ENCODE data around the gene PIM3.
"Not testable (repeated sequence)": the region's sequence is repeated elsewhere in the genome, so short reads cannot be mapped to it uniquely, and the experiment has no call there.

The PIM3 gene

DNA sequence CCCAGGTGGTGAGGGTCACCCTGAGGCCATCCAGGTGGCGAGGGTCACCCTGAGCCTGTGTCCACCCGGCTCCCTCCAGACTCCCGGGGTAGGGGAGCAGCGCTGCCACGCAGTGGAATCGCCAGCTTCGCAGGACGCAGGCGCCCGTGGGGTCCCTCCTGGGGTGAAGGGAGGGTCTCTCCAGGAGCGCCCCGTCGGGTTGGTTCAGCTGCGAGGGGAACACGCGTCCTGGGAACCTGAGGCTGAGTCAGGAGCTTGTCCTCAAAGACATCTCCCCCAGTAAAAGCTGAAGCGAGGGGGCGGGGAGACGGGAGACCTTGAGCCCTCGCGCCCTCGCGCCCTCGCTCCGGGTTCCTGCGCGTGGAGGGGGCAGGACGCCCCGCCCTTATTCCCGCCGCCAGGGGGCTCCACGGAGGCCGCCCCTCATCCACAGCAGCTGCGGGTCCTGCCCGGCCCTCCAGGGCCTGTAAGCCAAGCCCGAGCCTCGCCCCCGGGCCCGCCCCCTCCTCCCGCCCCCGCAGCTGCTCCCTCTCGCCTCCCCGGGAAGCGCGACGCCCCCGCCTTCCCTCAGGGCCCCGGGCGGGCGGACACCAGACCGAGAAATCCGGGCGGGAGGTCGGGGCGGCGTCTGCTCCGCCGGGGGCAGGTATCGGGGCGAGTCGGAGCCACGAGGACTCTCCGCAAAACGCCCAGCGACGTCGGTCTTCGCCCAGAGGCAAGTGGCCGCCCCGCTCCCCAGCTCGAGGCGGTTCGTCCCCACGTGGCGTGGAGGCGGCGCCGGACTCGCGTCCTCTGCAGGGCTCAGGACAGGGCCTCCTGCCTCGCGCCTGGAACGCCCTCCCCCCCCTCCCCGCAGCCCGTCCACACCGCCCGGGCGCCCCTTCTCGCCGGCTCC is 22.8 kb downstream of the PIM3 start:
- DNase-seq (ENCODE audit: low read depth in 2 of 2): no peak

DNA sequence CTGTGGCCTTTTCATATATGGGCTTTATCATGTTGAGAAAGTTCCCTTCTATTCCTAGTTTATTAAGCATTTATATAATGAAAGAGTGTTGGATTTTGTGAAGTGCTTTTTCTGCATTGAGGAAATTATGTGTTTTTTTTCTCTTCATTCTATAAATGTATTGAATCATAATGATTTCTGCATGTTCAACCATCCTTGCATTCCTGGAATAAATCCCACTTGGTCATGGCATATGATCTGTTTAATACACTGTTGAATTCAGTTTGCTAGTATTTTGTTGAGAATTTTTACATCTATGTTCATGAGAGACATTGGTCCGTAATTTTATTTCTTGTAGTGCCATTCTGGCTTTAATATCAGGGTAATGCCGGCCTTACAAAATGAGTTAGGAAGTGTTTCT is 25.8 kb downstream of the PIM3 start:
- DNase-seq (ENCODE audit: low read depth in 2 of 2): no peak

DNA sequence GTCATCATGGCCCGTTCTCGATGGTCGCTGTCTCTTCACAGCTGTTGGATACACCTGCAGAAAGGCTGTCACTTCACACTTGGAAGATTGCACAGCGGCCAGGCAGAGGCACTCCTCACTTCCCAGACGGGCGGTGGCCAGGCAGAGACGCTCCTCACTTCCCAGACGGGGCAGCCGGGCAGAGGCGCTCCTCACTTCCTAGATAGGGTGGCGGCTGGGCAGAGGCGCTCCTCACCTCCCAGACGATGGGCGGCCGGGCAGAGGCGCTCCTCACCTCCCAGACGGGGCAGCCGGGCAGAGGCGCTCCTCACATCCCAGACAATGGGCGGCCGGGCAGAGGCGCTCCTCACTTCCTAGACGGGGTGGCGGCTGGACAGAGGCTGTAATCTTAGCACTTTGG is 29.3 kb downstream of the PIM3 start:
- DNase-seq (ENCODE audit: low read depth in 2 of 2): not testable (repeated sequence)

DNA sequence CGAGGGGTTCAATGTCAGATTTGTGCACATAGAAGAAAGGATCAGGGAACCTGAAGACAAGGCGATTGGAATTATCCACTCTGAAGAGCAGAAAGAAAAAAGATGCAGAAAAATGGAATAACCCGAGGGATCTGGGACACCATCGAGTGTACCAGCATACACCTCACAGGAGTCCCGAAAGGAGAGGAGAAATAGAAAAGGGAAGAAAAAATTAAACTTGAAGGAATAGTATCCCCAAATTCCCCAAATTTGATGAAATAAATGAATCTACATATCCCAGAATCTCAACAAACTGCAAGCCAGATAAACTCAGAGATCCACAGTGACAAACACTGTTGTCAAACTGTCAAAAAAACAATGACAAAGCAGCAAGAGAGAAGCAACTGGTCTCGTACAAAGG is 30.6 kb downstream of the PIM3 start:
- DNase-seq (ENCODE audit: low read depth in 2 of 2): no peak

DNA sequence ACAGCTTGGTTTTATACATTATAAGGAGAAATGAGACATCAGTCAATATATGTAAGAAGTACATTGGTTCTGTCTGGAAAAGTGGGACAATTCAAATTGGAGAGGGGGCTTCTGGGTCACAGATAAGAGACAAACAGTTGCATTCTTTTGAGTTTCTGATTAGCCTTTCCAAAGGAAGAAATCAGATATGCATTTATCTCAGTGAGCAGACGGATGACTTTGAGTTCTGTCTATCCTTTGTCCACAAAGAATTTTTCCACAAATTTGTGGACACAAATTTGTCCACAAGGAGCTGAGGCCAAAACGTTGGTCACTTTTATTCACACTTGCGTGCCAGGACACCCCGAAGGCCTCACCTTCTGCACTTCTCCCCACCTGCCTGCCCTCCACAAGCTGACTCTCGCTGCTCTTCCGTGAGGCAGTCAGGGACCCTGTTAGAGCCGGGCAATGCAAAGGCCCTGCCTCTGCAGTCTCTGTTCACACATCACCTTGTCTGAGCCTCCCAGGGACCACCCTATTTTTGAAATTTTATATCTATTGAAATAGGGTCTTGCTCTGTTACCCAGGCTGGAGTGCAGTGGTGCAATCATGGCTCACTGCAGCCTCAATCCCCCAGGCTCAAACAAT is 31.4 kb downstream of the PIM3 start:
- DNase-seq (ENCODE audit: low read depth in 2 of 2): no peak

DNA sequence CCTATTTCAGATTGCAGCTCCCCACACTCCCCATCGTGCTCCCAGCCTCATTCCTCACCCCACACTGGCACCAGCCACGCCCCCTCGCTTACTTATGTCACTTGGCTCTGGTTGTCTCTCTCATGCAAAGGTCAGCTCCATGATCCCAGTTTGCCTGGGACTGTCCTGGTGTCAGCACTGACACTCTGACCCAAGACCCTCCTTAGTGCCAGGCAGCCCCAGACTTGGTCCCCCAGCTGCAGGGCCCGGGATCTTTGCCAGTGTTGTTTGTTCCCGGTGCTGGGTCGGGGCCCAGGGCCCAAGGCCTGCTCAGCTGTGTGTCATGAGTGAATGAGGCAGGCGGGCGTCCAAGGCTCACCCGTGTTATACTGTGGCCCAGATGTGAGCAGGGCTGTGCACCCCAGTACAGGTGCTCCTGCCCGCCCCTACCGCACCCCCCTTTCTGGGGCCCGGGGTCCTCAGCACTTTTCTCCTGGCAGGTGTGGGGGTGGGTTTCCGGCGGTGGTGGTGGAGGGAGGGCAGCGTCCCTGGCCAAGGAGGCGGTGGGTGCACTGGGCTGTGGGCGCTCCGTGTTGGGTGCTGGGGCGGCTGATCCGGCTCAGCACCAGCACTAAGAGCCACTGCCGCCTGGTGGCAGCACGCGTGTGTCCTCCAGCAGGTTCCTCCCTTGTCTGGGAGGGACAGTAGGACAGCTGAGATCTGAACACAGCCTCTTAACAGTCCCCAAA is 32.5 kb downstream of the PIM3 start:
- peak in 1 of 2 experiments; percentile 68 for DNase-seq (ENCODE audit: low read depth in 2 of 2)

DNA sequence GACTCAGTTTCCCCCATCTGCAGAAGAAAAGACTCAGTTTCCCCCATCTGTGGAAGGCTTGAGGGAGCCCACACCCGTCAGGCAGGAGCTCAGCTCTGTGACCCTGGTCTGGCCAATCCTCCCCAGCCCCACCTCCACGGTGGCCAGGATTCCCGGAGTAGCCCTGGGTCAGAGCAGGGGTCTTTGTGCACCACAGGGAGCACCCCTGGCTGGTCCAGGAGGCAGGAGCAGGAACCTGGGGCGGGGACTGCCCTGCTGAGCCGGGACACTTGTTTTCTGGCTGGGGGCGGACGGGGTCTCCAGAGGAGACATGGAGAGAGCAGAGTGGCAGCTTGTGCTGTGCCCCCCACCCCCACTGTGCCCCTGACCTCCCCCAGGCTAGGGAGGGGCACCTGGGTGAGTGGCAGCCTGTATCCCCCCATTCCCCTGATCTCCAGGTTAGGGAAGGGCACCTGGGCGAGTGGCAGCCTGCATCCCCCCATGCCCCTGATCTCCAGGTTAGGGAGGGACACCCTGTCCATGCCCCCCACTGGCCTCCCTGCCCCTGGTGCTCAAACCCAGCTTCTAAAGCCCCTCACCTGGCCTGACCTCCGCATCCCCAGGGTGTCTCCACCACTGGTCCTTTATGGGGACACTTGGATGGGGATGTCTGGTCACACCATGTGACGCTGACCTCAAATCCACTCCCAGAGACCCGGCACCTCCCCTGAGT is 33.2 kb downstream of the PIM3 start:
- DNase-seq (ENCODE audit: low read depth in 2 of 2): no peak

DNA sequence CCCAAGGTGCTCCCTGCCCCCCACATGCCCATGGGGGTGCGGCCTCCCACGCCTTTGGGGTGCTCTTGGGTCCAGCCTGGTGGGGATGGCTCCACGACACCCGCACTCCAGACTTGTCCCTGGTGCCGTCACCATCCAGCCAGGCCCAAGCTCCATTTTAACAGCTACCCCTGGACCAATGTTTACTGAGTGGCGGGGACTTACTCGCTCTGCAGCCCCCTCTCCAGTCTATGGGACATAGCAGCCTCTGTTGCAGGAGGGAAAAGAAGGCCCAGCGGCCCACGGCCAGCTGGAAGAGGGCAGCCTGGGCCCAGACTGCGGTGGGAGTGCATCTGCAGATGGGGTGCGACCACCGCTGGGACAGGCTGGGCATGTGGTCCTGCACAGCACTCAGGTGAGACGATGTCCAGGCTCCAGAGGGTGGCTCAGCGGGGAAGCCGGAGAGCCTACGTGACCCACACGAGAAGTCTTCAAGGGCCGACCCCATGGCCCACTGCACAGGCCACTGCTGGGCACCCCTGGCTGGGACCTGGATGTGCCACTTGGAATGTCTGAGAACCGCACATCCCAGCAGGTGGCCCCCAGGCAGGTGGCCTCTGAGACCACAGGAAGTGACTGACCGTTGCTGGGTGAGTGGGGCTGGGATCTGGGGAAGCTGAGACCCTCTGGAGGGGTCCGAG is 33.9 kb downstream of the PIM3 start:
- no peak for DNase-seq (ENCODE audit: low read depth in 2 of 2)

DNA sequence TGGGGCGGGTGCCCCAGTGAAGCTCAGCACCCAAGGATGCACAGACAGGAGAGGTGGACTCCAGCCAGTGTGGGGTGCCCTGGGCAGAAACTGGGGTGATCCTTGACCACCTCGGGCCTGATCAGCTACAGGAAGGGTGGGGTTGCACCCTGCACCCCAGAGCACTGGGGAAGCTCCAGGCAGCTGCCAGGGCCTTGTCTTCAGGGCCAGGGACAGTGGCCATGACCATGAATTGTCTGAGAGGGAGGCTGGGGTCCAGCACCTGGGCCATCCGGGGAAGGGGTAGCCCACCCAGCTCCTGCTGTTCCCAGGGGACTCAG is 34.4 kb downstream of the PIM3 start:
- no peak for DNase-seq (ENCODE audit: low read depth in 2 of 2)

DNA sequence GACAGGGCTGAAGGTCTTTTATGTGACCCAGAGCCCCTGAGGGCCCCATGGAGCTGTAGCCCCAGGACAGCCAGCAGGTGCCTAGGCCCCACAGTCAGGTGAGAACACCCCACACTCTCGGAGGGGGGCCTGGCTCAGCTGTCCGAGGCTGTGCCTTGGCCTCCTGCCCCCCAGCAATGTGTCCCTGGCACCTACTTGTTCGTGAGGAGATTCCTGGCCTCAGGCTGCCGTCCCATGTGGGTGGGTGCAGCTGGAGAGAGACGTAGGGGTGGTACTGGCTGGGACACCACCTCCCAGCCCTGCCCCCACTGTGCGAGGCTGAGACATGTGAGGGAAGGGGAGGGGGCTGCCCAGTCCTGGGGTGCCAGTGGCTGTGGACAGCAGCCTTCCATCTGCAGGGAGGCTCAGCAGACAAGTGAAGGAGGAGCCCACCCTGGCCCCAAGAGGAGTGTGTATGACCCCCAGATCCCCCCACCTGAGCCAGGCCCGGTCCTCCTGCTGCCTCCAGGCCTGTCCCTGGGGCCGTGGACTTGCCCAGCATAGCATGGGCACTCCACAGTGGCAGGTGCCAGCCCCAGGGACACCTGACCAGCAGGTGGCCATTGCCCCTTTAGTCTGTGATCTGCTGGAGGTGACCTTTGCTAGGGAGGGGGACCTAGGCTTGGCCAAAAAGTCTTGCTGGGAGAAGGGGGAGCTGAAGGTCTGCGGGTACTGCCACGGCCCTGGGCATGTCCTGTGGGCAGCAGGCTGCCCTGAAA is 35.0 kb downstream of the PIM3 start:
- DNase-seq (ENCODE audit: low read depth in 2 of 2): no peak

DNA sequence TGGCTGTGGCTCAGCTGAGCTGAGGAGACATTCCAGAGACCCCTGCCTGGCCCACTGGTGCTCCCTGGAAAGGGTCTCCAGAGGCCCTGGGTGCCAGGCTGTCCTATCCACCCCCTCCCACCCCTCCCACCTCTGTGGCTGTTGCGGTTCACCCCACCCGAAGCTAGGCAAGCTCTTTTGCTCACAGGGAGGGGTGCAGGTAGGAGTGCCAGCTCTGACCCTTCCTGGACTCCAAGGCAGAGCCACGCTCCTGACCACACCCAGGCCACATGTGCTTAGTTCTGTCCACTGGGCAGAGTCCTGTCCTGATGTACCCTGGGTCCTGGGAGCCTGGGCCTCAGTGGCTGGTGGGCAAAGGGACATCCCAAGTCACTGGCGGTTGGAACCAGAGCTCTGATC is 35.5 kb downstream of the PIM3 start:
- no peak for DNase-seq (ENCODE audit: low read depth in 2 of 2)

DNA sequence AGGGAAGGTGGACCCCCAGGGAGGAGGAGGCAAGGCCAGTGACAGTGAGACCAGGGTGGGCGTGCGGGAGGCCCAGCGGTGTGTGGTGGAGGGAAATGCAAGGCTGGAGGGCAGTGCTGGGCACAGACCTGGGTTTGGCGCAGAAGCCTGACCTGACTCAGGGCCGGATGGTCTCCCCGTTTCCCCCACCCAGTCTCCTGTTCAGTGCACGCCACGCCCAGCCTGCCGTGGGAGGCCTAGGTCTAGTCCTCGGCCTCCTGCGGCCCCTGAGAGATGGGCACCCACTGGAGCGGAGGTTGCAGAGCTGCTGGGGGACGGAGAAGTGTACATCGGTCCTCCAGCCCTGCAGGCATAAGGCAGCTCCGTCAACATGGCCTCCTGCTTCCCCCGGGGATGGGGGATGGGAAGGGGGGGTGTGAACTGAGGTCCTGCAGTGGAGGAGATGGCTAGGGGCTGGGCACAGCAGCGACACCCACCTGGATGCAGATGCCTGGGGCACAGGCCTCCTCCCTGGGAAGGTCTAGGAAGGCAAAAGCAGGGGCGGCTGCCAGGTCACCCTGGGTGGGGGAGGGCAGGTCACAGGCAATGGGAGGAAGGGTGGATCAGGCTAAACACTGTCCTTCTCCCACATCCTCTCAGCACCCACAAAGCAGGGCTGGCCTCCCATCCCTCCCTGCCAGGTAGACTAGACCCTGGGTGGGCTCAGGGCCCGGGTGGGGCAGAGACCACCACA is 36.1 kb downstream of the PIM3 start:
- no peak for DNase-seq (ENCODE audit: low read depth in 2 of 2)

DNA sequence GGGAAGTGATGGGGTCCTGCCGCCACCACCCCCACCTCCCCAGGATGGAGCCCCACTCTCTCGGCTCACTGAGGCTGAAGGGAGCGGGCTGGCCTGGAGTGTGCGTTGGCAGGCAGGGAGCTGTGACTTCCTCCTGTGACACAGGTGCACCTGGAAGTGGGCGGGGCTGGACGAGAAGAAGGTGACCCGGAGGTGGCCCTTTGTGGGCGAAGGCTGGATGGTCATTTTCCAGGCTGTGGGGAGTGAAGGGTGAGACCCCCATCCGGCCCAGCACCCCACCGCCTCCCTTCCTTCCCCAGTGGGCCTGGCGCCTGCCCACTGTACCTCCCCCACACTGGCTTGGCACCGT is 36.7 kb downstream of the PIM3 start:
- DNase-seq (ENCODE audit: low read depth in 2 of 2): no peak

DNA sequence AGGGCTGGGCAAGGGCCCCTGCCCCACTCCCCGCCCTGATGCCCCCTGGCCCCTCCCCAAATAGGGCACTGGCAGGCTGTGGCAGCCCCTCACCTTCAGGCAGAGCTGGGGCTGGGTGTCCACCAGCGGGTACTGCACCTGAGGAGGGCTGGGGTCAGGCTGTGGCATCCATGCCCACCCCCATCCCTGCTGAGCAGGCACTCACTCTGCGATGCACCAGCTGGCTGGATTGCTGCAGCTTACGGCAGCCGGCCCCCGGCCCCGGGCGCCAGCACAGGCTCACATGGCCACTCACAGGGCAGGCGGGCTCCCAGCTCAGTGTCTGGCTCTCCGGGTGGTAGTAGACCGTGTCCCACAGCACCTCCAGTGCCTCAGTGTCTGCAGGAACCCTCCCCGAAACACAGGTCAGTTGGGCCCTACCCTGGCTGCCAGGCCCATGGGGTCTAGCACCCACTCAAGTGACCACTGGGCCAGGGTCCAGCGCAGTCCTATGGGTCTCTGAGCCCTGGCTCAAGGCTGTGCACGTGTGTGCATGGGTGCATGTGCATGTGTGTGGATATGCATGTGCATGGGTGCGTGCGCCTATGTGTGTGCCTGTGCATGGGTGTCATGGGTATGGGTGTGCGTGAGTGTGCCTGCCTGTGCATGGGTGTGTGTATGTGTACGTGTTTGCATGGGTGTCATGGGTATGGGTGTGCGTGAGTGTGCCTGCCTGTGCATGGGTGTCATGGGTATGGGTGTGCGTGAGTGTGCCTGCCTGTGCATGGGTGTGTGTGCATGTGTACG is 37.6 kb downstream of the PIM3 start:
- no peak for DNase-seq (ENCODE audit: low read depth in 2 of 2)

DNA sequence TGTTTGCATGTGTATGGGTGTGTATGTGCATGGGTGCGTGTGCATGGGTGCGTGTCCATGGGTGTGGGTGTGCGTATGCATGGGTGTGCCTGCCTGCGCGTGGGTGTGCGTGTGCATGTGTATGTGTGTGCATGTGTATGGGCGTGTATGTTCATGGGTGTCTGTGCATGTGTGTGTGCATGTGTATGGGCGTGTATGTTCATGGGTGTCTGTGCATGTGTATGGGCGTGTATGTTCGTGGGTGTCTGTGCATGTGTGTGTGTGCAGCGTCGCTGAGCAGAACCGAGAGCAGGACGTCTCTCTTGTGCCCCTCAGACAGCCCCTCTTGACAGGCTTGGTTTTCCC is 38.1 kb downstream of the PIM3 start:
- no peak for DNase-seq (ENCODE audit: low read depth in 2 of 2)

DNA sequence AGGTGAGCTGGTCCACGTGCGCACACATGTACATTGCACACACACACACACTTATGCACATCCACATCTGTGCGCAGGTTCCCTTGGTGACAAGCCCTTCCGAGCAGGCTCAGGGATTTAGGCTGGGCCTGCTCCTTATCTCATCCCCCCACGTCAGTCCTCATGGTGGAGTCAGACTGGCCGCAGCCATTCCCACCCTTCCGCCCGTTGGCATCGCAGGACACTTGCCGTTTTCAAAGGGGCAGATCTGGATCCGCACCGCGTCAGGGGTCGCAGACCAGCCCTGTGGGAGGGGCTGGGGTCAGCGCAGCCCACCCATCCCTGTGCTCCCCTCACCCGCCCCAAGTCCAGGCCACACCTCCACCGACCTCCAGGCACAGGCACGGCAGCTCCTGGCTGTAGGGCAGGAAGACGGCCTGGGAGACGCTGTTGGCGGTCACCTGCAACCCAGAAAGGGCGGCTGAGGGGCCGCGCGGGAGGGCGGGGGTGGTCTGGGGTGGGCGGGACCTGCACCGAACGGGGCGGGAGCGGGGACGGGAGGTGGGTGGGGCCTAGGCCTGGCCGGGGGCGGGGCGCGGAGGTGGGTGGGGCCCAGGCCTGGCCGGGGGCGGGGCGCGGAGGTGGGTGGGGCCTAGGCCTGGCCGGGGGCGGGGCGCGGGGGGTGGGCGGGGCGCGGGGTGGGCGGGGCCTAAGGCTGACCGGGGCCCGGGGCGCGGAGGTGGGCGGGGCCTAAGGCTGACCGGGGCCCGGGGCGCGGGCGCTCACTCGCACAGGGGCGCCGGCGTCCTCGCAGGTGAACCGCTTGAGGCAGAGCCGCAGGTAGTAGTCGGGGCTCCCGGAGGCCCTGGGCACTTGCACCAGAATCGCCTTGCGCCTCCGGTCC is 38.7 kb downstream of the PIM3 start:
- no peak for DNase-seq (ENCODE audit: low read depth in 2 of 2)

DNA sequence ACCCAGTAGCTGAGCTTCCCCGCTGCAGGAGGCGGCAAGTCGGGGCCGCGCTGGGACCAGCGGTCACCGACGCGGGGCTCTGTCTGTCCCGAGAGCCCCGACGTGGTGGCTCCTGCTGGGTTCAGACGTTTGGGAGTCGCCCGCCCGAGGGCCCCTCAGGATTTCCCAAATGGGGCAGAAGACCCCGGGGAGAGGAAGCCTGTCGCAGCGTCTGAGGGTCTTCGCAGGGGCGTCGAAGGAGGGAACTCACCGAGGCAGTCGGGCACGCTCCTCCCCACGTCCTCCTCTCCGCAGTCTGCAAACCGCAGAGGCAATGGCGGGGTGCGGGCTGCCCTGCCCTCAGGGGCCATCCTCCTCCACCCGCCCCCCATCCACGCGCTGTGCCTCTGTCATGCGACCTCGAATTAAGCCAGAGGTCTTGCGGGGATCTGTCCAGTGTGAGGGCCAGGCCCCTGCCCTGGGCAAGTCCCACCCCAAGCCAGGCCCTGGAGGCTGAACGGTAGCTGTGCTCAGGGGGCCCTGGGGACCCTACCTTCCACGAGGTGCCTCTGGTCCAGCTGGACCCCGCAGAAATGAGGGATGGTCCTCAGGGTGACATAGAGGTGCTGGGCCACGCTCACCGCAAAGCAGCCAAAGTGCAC is 39.5 kb downstream of the PIM3 start:
- DNase-seq (ENCODE audit: low read depth in 2 of 2): no peak

Data from stimulated activated CD4-positive, alpha-beta T cell treated with anti-CD3 and anti-CD28 coated beads, Interleukin-12 subunit alpha, Interleukin-12 subunit beta, amount 100 ng/mL, for 24 hours (primary cell).